Keratinocyte (primary cell): ENCODE results near the gene ID4. TPM values are rescaled to one million over a fixed set of nuclear protein-coding genes. Genes with fewer than 3 reads are reported as not detected.

Experiments
- DNase-seq: peaks from one replicate; pipeline ENCODE4 v3.0.0-alpha.2; 2011; ENCODE audit warnings: low read depth, missing footprints, low spot score
- FAIRE-seq: peaks from 2 replicates; lab custom pipeline; 2011; peaks lifted over from hg19 to GRCh38; lab: Jason Lieb, UNC
- H2AFZ ChIP-seq: 2 replicates; pipeline ENCODE4 v1.6.0; 2012; ENCODE audit warnings: low read length, control low read depth, inconsistent platforms; ENCODE audit not compliant: control insufficient read depth
- H3K27ac ChIP-seq: 2 replicates; pipeline ENCODE4 v1.5.1; 2011; ENCODE audit warnings: low read length; ENCODE audit not compliant: control insufficient read depth, insufficient read depth
- H3K27me3 ChIP-seq: 3 replicates; pipeline ENCODE4 v1.6.0; 2011; ENCODE audit warnings: low read length; ENCODE audit not compliant: control insufficient read depth, insufficient read depth; ENCODE audit errors: extremely low read depth
- H3K36me3 ChIP-seq, 2 experiments: 2 replicates in 1 of 2; 3 replicates in 1 of 2; pipeline ENCODE4 v1.5.1; 2011; ENCODE audit warnings: low read length in 2 of 2, mild to moderate bottlenecking in 1 of 2; ENCODE audit not compliant: control insufficient read depth in 2 of 2, insufficient read depth in 2 of 2; ENCODE audit errors: extremely low read depth in 1 of 2
- H3K4me1 ChIP-seq: 3 replicates; pipeline ENCODE4 v1.5.1; 2011; ENCODE audit warnings: low read length; ENCODE audit not compliant: control insufficient read depth, insufficient read depth; ENCODE audit errors: extremely low read depth
- H3K4me2 ChIP-seq: 3 replicates; pipeline ENCODE4 v1.6.0; 2011; ENCODE audit warnings: low read depth, low read length; ENCODE audit not compliant: control insufficient read depth, insufficient read depth; ENCODE audit errors: extremely low read depth
- H3K4me3 ChIP-seq, 3 experiments: fragments of 200-600 bp in 1 of 3; sonication (generic) in 1 of 3; 2 replicates in 2 of 3; 3 replicates in 1 of 3; pipeline ENCODE4 v1.5.1; 2011 to 2016; ENCODE audit warnings: low read length in 3 of 3, mild to moderate bottlenecking in 3 of 3, control low read depth in 2 of 3, inconsistent platforms in 1 of 3, low read depth in 1 of 3, mixed read lengths in 1 of 3, mixed run types in 1 of 3, moderate library complexity in 1 of 3; ENCODE audit not compliant: control insufficient read depth in 2 of 3, insufficient read depth in 2 of 3; ENCODE audit errors: extremely low read depth in 1 of 3
- H3K79me2 ChIP-seq: 2 replicates; pipeline ENCODE4 v1.6.0; 2012; ENCODE audit warnings: low read length; ENCODE audit not compliant: control insufficient read depth, insufficient read depth
- H3K9ac ChIP-seq: 3 replicates; pipeline ENCODE4 v1.6.0; 2011; ENCODE audit warnings: low read length; ENCODE audit not compliant: control insufficient read depth, insufficient read depth; ENCODE audit errors: extremely low read depth
- H3K9me1 ChIP-seq: 3 replicates; pipeline ENCODE4 v1.6.0; 2011; ENCODE audit warnings: low read length; ENCODE audit not compliant: control insufficient read depth, insufficient read depth; ENCODE audit errors: extremely low read depth
- H3K9me3 ChIP-seq: 2 replicates; pipeline ENCODE4 v1.5.1; 2012; ENCODE audit warnings: low read depth, low read length; ENCODE audit not compliant: control insufficient read depth
- H4K20me1 ChIP-seq: 3 replicates; pipeline ENCODE4 v1.6.0; 2011; ENCODE audit warnings: low read length; ENCODE audit not compliant: control insufficient read depth, insufficient read depth; ENCODE audit errors: extremely low read depth
- EZH2 ChIP-seq: IDR thresholded peaks from one replicate; pipeline ENCODE4 v1.6.1; 2012; ENCODE audit warnings: inconsistent platforms, mild to moderate bottlenecking, low read length, moderate library complexity
- dilution Hi-C: fragments of 300-500 bp; cut with MboI; formaldehyde crosslinking; loops from one replicate; pipeline ENCODE4 v1.7.0; 2020; ENCODE audit warnings: low sequenced_read_pairs; ENCODE audit not compliant: extremely low pct_ligation_motif_present
- polyA plus RNA-seq, 5 experiments: library from polyadenylated mRNA; depleted of rRNA in 3 of 5; stranded (reverse) in 3 of 5; stranded (forward) in 1 of 5; unstranded in 1 of 5; fragments of >200 nt; gene quantifications; 1 replicate in 1 of 5; 2 replicates in 3 of 5; 3 replicates in 1 of 5; pipeline versions ENCODE4 v1.2.1 to v1.2.3, GENCODE V29; 2011 to 2012; ENCODE audit warnings: missing spikeins in 2 of 5, low read depth in 1 of 5, low replicate concordance in 1 of 5
- TF ChIP-seq, protein P1 (sequence below), 3 experiments: IDR thresholded peaks in 1 of 3; conservative IDR thresholded peaks in 1 of 3; optimal IDR thresholded peaks in 1 of 3; 2 replicates in 2 of 3; 3 replicates in 1 of 3; pipeline versions ENCODE3 to v1.5.1; 2011; ENCODE audit warnings: low read length in 3 of 3, mild to moderate bottlenecking in 3 of 3, moderate library complexity in 2 of 3, control low read depth in 1 of 3, inconsistent platforms in 1 of 3; ENCODE audit not compliant: insufficient read depth in 2 of 3; ENCODE audit errors: extremely low read depth in 1 of 3

Gene ID4
- polyA plus RNA-seq, 1 donor (not counting 4 experiments of a cell fraction or from before 2014, with no cell fraction given), result 0.41 TPM

DNA sequence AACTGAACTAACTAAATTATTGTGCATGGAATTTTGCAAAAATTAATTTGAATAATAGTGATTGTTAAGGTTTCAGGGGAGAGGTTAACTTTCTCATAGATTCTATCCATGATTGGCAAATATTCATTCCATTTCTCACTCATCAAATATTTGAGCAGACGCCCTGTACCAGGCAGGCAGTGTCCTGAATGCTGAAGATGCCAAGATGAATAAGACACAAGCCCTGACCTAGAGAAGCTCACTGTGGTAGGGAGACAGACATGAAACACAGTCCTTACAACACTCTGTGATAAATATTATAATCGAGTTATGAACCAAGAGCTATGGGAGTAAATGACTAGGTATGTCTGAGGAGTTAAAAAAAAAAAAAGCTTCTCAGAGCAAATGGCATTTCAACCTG, 18.4 kb upstream of the ID4 start:
- DNase-seq, result no peak
- H3K9ac ChIP-seq, result no peak overlapping the region
- H3K4me3 ChIP-seq, result no peak overlapping the region
- H3K27me3 ChIP-seq, result no peaks in the 10 kb centered on the region
- dilution Hi-C loops, result no loop called here
- no peak overlapping the region for H3K27ac ChIP-seq
- no peaks in the 10 kb centered on the region for H3K9me1 ChIP-seq
- no peak for FAIRE-seq
- H3K4me2 ChIP-seq, result no peak overlapping the region
- no peaks in the 10 kb centered on the region for H4K20me1 ChIP-seq
- H3K36me3 ChIP-seq, result no peaks in the 10 kb centered on the region
- no peaks in the 10 kb centered on the region for H3K4me1 ChIP-seq
- H3K79me2 ChIP-seq, result no peaks in the 10 kb centered on the region
- no peaks in the 10 kb centered on the region for H3K9me3 ChIP-seq
- TF ChIP-seq, protein P1, sequence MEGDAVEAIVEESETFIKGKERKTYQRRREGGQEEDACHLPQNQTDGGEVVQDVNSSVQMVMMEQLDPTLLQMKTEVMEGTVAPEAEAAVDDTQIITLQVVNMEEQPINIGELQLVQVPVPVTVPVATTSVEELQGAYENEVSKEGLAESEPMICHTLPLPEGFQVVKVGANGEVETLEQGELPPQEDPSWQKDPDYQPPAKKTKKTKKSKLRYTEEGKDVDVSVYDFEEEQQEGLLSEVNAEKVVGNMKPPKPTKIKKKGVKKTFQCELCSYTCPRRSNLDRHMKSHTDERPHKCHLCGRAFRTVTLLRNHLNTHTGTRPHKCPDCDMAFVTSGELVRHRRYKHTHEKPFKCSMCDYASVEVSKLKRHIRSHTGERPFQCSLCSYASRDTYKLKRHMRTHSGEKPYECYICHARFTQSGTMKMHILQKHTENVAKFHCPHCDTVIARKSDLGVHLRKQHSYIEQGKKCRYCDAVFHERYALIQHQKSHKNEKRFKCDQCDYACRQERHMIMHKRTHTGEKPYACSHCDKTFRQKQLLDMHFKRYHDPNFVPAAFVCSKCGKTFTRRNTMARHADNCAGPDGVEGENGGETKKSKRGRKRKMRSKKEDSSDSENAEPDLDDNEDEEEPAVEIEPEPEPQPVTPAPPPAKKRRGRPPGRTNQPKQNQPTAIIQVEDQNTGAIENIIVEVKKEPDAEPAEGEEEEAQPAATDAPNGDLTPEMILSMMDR (optimal IDR thresholded peaks at IDR 0.05 in 1 of 3, IDR thresholded peaks at IDR 0.05 in 1 of 3, conservative IDR thresholded peaks at IDR 0.05 in 1 of 3; ENCODE audit: extremely low read depth in 1 of 3, insufficient read depth in 2 of 3, low read length in 3 of 3), result no peak
- TF ChIP-seq EZH2, result no peak
- H2AFZ ChIP-seq, result no peak overlapping the region

DNA sequence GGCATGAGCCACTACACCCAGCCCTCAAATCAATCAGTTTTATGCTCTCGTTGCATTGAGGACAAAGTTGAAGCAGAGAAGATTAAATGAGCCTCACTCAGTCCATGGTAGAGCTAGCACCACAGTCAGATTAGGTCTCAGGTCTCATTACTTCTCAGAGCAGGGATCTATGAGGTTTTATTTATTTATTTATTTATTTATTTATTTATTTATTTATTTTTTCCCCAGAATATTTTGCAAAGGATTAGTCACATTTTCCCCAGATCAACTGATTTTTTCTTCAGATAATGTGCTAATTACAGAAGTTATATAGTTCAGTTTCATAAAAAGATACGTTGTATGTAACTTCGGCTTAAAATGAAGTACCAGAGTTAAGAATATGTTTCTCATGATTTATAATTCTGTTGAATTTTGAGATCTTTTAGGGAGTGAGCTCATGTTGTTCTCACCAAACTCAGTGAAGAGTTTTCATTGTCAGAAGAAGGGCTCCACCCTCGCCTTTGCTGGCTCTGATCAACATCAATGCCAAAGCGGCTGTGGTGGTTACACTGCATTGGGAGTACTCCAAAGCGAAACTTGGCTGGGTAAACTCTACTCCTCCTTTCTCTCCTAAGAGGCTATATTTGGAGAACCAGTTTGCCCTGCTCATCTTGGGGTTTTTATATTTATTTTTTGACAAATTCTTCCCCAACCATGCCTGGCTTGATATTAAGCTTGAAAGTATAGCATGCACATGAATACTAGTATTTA, 12.9 kb upstream of the ID4 start:
- H3K79me2 ChIP-seq, result no peaks in the 10 kb centered on the region
- H3K27me3 ChIP-seq, result no peaks in the 10 kb centered on the region
- no peaks in the 10 kb centered on the region for H3K4me1 ChIP-seq
- TF ChIP-seq, protein P1 (optimal IDR thresholded peaks at IDR 0.05 in 1 of 3, IDR thresholded peaks at IDR 0.05 in 1 of 3, conservative IDR thresholded peaks at IDR 0.05 in 1 of 3; ENCODE audit: extremely low read depth in 1 of 3, insufficient read depth in 2 of 3, low read length in 3 of 3), result no peak
- no peak for TF ChIP-seq EZH2
- dilution Hi-C loops, result no loop called here
- no peak overlapping the region for H2AFZ ChIP-seq
- DNase-seq (no peak), FAIRE-seq (no peak)
- no peak overlapping the region for H3K4me2 ChIP-seq
- no peaks in the 10 kb centered on the region for H4K20me1 ChIP-seq
- no peak overlapping the region for H3K4me3 ChIP-seq
- H3K9ac ChIP-seq, result no peak overlapping the region
- H3K36me3 ChIP-seq, result no peaks in the 10 kb centered on the region
- no peak overlapping the region for H3K27ac ChIP-seq
- H3K9me3 ChIP-seq, result no peaks in the 10 kb centered on the region
- no peaks in the 10 kb centered on the region for H3K9me1 ChIP-seq
